GM18498 (cell line): ENCODE data around the gene HMX1.

Source experiments
- ATAC-seq: cut with Tn5 transposase; IDR thresholded peaks from one replicate; pipeline ENCODE4 v1.9.1; 2021; ENCODE audit warnings: mild to moderate bottlenecking, moderate library complexity; ENCODE audit not compliant: unreplicated experiment

The HMX1 gene

GRCh38 chr4:8910100-8910821 is 38.6 kb upstream of the HMX1 start:
- ATAC-seq = no peak

GRCh38 chr4:8909548-8909947 is 37.9 kb upstream of the HMX1 start:
- ATAC-seq = no peak

GRCh38 chr4:8908206-8908893 is 36.7 kb upstream of the HMX1 start:
- ATAC-seq = no peak

GRCh38 chr4:8907596-8908205 is 36.1 kb upstream of the HMX1 start:
- no peak for ATAC-seq

GRCh38 chr4:8906991-8907595 is 35.5 kb upstream of the HMX1 start:
- no peak for ATAC-seq

GRCh38 chr4:8906668-8906970 is 35.0 kb upstream of the HMX1 start:
- no peak for ATAC-seq

- ATAC-seq = no peak
Observed at GRCh38 chr4:8905773-8906667, 34.4 kb upstream of the HMX1 start.

- no peak for ATAC-seq
Observed at GRCh38 chr4:8905226-8905772, 33.7 kb upstream of the HMX1 start.

- ATAC-seq = no peak
Observed at GRCh38 chr4:8904666-8905065, 33.0 kb upstream of the HMX1 start.

GRCh38 chr4:8904041-8904501 is 32.4 kb upstream of the HMX1 start:
- no peak for ATAC-seq

- ATAC-seq = no peak
Observed at GRCh38 chr4:8901335-8901734, 29.7 kb upstream of the HMX1 start.

- no peak for ATAC-seq
Observed at GRCh38 chr4:8900588-8900987, 28.9 kb upstream of the HMX1 start.

- no peak for ATAC-seq
Observed at GRCh38 chr4:8898419-8898818, 26.8 kb upstream of the HMX1 start.

- no peak for ATAC-seq
Observed at GRCh38 chr4:8897251-8898167, 25.9 kb upstream of the HMX1 start.

- no peak for ATAC-seq
Observed at GRCh38 chr4:8896506-8896905, 24.9 kb upstream of the HMX1 start.

GRCh38 chr4:8896071-8896470 is 24.4 kb upstream of the HMX1 start:
- ATAC-seq = no peak

GRCh38 chr4:8895295-8895694 is 23.7 kb upstream of the HMX1 start:
- no peak for ATAC-seq

- ATAC-seq = no peak
Observed at GRCh38 chr4:8894424-8894816, 22.8 kb upstream of the HMX1 start.

GRCh38 chr4:8893624-8894423 is 22.2 kb upstream of the HMX1 start:
- no peak for ATAC-seq
